DMS 273 (cell line): ENCODE results near the gene ZNF398.
"Not testable (repeated sequence)": the region's sequence is repeated elsewhere in the genome, so short reads cannot be mapped to it uniquely, and the experiment has no call there.

Experiments
- DNase-seq: peaks from one replicate; lab custom pipeline; 2025; ENCODE audit not compliant: unreplicated experiment; lab: John Stamatoyannopoulos, UW

ZNF398 gene

GRCh38 chr7:149223761-149224160 is 76.5 kb downstream of the ZNF398 start:
- DNase-seq: no peak

- no peak for DNase-seq
Measured at GRCh38 chr7:149224352-149224751, 77.1 kb downstream of the ZNF398 start.

- no peak for DNase-seq
Measured at GRCh38 chr7:149225106-149225505, 77.9 kb downstream of the ZNF398 start.

- no peak for DNase-seq
Measured at GRCh38 chr7:149225656-149226055, 78.4 kb downstream of the ZNF398 start.

- DNase-seq: not testable (repeated sequence)
Measured at GRCh38 chr7:149226366-149226765, 79.1 kb downstream of the ZNF398 start.

- no peak for DNase-seq
Measured at GRCh38 chr7:149226840-149227494, 79.7 kb downstream of the ZNF398 start.

- peak; percentile 78 for DNase-seq
Measured at GRCh38 chr7:149228831-149229471, 81.7 kb downstream of the ZNF398 start.

- DNase-seq: peak; percentile 74
Measured at GRCh38 chr7:149229526-149229925, 82.3 kb downstream of the ZNF398 start.

GRCh38 chr7:149232362-149232761 is 85.1 kb downstream of the ZNF398 start:
- DNase-seq: no peak
